Stimulated activated CD4-positive, alpha-beta T cell treated with anti-CD3 and anti-CD28 coated beads, Interleukin-12 subunit alpha, Interleukin-12 subunit beta, amount 100 ng/mL, for 24 hours (primary cell): ENCODE measurements around the gene GPATCH2L.

Experiments
- DNase-seq, 2 experiments: peaks; one replicate each; pipeline ENCODE4 v3.0.0-alpha.2; 2020; ENCODE audit warnings: low read depth in 2 of 2

The GPATCH2L gene

GRCh38 chr14:76256545-76256944, 104.8 kb downstream of the GPATCH2L start:
- no peak for DNase-seq

DNA sequence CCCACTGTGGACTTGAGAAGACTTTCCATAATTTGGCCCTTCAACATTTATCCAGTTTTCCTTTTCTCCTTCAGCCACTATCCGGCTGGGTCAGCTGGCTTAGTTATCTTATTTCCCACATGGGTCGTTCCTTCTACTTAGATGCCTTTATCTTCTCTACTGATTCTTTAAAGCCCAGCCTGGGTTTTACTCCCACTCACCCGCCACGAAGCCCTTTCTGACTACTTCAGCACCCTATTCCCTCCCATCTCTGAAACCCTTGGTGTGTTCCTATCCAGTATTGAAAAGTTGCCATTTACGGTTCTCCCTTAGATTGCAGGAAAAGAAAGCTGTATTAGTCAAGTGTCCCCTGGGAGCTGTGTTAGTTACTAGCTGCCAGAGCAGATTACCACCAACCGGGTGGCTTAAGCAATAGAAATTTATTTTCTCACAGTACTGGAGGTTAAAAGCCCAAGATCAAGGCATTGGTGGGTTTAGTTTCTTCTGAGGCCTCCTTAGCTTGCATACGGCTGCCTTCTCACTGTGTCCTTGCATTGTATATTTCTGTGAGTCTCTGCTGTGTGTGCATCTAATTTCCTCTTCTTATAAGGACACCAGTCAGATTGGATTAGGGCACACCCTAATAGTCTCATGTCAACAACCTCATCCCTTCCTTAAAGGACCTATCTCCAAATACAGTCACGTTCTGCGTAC, 105.5 kb downstream of the GPATCH2L start:
- DNase-seq, result no peak

GRCh38 chr14:76257842-76258397, 106.2 kb downstream of the GPATCH2L start:
- DNase-seq, result no peak

GRCh38 chr14:76259029-76259735, 107.5 kb downstream of the GPATCH2L start:
- no peak for DNase-seq

DNA sequence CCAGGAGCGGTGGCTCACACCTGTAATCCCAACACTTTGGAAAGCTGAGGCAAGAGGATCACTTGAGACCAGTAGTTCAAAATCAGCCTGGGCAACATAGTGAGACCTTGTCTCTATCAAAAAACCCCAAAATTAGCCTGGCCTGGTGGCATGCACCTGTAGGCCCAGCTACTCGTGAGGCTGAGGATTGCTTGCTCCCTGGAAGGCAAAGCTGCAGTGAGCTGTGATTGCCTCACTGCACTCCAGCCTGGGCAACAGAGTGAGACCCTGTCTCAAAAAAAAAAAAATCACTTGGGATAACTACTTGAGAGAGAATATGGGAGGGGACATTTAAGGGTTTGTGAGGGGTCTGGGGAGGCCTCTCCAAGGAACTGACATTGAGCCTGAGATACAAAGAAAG, 109.0 kb downstream of the GPATCH2L start:
- DNase-seq, result no peak

DNA sequence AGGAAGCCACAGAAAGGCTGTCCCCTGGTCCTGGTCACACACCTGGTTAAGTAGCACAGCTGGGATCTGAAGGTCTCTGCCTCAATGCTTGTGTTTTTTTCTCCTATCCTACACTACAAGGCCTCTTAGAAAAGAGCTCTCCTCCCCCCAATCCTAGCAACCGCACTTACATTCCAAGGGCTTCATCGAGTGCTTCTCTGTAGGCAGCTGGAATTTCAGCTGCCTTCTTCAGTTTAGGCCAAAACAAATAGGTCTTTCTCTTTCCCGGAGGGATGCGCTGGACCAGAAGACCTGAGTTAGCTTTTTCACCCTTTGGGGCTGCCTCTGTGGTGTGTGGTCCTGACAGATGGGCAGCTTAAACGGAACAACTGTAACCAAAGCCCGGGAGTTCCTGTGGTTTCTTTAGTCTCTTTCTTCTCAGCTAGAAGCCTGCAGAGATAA, 109.7 kb downstream of the GPATCH2L start:
- DNase-seq, result no peak

- DNase-seq, result no peak
Measured at GRCh38 chr14:76262641-76263040, 110.9 kb downstream of the GPATCH2L start.
